ENCODE measurements around the gene SMOC2. TPM values are rescaled to one million over a fixed set of nuclear protein-coding genes. Genes with fewer than 3 reads are reported as not detected.

Gene SMOC2
- polyA plus RNA-seq, 1 donor (not counting 4 experiments of a cell fraction or from before 2014, with no cell fraction given): 1.1 TPM

GRCh38 chr6:168601546-168601945 is 160.6 kb downstream of the SMOC2 start:
- H3K79me2 ChIP-seq (ENCODE audit: control insufficient read depth, insufficient read depth, low read length): no peaks in the 10 kb centered on the region
- H2AFZ ChIP-seq (ENCODE audit: control insufficient read depth, low read length): no peak overlapping the region
- no peak overlapping the region for H3K9ac ChIP-seq (ENCODE audit: control insufficient read depth, extremely low read depth, insufficient read depth, low read length)
- H3K9me1 ChIP-seq (ENCODE audit: control insufficient read depth, extremely low read depth, insufficient read depth, low read length): no peaks in the 10 kb centered on the region
- no peaks in the 10 kb centered on the region for H3K27me3 ChIP-seq (ENCODE audit: control insufficient read depth, extremely low read depth, insufficient read depth, low read length)
- no peak for FAIRE-seq
- dilution Hi-C loops (cut with MboI; ENCODE audit: extremely low pct_ligation_motif_present, low sequenced_read_pairs): no loop called here
- no peaks in the 10 kb centered on the region for H3K4me1 ChIP-seq (ENCODE audit: control insufficient read depth, extremely low read depth, insufficient read depth, low read length)
- H3K36me3 ChIP-seq (ENCODE audit: control insufficient read depth in 2 of 2, extremely low read depth in 1 of 2, insufficient read depth in 2 of 2, low read length in 2 of 2): no peaks in the 10 kb centered on the region
- TF ChIP-seq CTCF (optimal IDR thresholded peaks at IDR 0.05 in 1 of 3, IDR thresholded peaks at IDR 0.05 in 1 of 3, conservative IDR thresholded peaks at IDR 0.05 in 1 of 3; ENCODE audit: extremely low read depth in 1 of 3, insufficient read depth in 2 of 3, low read length in 3 of 3): no peak
- no peak overlapping the region for H3K27ac ChIP-seq (ENCODE audit: control insufficient read depth, insufficient read depth, low read length)
- no peak for DNase-seq (ENCODE audit: low read depth, low spot score)
- H3K4me3 ChIP-seq (ENCODE audit: control insufficient read depth in 2 of 3, extremely low read depth in 1 of 3, insufficient read depth in 2 of 3, low read depth in 1 of 3, low read length in 3 of 3): no peak overlapping the region
- H3K9me3 ChIP-seq (ENCODE audit: control insufficient read depth, low read depth, low read length): no peaks in the 10 kb centered on the region
- H4K20me1 ChIP-seq (ENCODE audit: control insufficient read depth, extremely low read depth, insufficient read depth, low read length): no peaks in the 10 kb centered on the region
- H3K4me2 ChIP-seq (ENCODE audit: control insufficient read depth, extremely low read depth, insufficient read depth, low read depth, low read length): no peak overlapping the region

- dilution Hi-C loops (cut with MboI; ENCODE audit: extremely low pct_ligation_motif_present, low sequenced_read_pairs): no loop called here
- H3K36me3 ChIP-seq (ENCODE audit: control insufficient read depth in 2 of 2, extremely low read depth in 1 of 2, insufficient read depth in 2 of 2, low read length in 2 of 2): no peaks in the 10 kb centered on the region
- DNase-seq (ENCODE audit: low read depth, low spot score) (no peak), FAIRE-seq (no peak)
- no peaks in the 10 kb centered on the region for H3K27me3 ChIP-seq (ENCODE audit: control insufficient read depth, extremely low read depth, insufficient read depth, low read length)
- H3K9me3 ChIP-seq (ENCODE audit: control insufficient read depth, low read depth, low read length): no peaks in the 10 kb centered on the region
- no peak overlapping the region for H3K27ac ChIP-seq (ENCODE audit: control insufficient read depth, insufficient read depth, low read length)
- no peak overlapping the region for H2AFZ ChIP-seq (ENCODE audit: control insufficient read depth, low read length)
- no peak for TF ChIP-seq CTCF (optimal IDR thresholded peaks at IDR 0.05 in 1 of 3, IDR thresholded peaks at IDR 0.05 in 1 of 3, conservative IDR thresholded peaks at IDR 0.05 in 1 of 3; ENCODE audit: extremely low read depth in 1 of 3, insufficient read depth in 2 of 3, low read length in 3 of 3)
- no peak for TF ChIP-seq EZH2 (IDR thresholded peaks at IDR 0.05; ENCODE audit: low read length)
- no peak overlapping the region for H3K9ac ChIP-seq (ENCODE audit: control insufficient read depth, extremely low read depth, insufficient read depth, low read length)
- H4K20me1 ChIP-seq (ENCODE audit: control insufficient read depth, extremely low read depth, insufficient read depth, low read length): no peaks in the 10 kb centered on the region
- peaks cover 2% of the 10 kb centered on the region for H3K4me1 ChIP-seq (ENCODE audit: control insufficient read depth, extremely low read depth, insufficient read depth, low read length)
- no peak overlapping the region for H3K4me3 ChIP-seq (ENCODE audit: control insufficient read depth in 2 of 3, extremely low read depth in 1 of 3, insufficient read depth in 2 of 3, low read depth in 1 of 3, low read length in 3 of 3)
- no peaks in the 10 kb centered on the region for H3K9me1 ChIP-seq (ENCODE audit: control insufficient read depth, extremely low read depth, insufficient read depth, low read length)
- no peak overlapping the region for H3K4me2 ChIP-seq (ENCODE audit: control insufficient read depth, extremely low read depth, insufficient read depth, low read depth, low read length)
- H3K79me2 ChIP-seq (ENCODE audit: control insufficient read depth, insufficient read depth, low read length): no peaks in the 10 kb centered on the region
Observed at GRCh38 chr6:168602576-168602975, 161.6 kb downstream of the SMOC2 start.
